Heart right ventricle (tissue), 16 donors: Measurements from ENCODE around the gene NR1H4. TPM values are rescaled to one million over a fixed set of nuclear protein-coding genes. Genes with fewer than 3 reads are reported as not detected.
"Not testable (repeated sequence)": the region's sequence is repeated elsewhere in the genome, so short reads cannot be mapped to it uniquely, and the experiment has no call there.

Source experiments
- ATAC-seq, 8 donors: fragments of 200-7000 bp; cut with Tn5 transposase; one replicate each; pipeline ENCODE4 v1.9.1; 2020; ENCODE audit warnings: mild to moderate bottlenecking in 8 of 8, moderate library complexity in 8 of 8, moderate number of reproducible peaks in 1 of 8
- DNase-seq, 2 donors: peaks; one replicate each; pipeline ENCODE4 v3.0.0-alpha.2; 2020
- H3K27ac ChIP-seq, 10 donors: fragments of 200-600 bp; sonication (generic) in 2 of 10; one replicate each; pipeline versions ENCODE4 v1.5.0 to v1.8.0; 2020 to 2022; ENCODE audit warnings: mild to moderate bottlenecking in 3 of 10
- H3K27me3 ChIP-seq, 7 donors: fragments of 200-600 bp; one replicate each; pipeline ENCODE4 v1.8.0; 2021 to 2022; ENCODE audit warnings: mild to moderate bottlenecking in 2 of 7
- H3K36me3 ChIP-seq, 9 donors: fragments of 200-600 bp; sonication (generic) in 1 of 9; one replicate each; pipeline versions ENCODE4 v1.5.0 to v1.8.0; 2020 to 2022; ENCODE audit warnings: mild to moderate bottlenecking in 2 of 9
- H3K4me1 ChIP-seq, 9 donors: fragments of 200-600 bp; sonication (generic) in 1 of 9; one replicate each; pipeline versions ENCODE4 v1.5.0 to v1.8.0; 2020 to 2022; ENCODE audit warnings: mild to moderate bottlenecking in 4 of 9
- H3K4me3 ChIP-seq, 10 donors: fragments of 200-600 bp; sonication (generic) in 2 of 10; one replicate each; pipeline versions ENCODE4 v1.5.0 to v1.8.0; 2020 to 2022; ENCODE audit warnings: mild to moderate bottlenecking in 7 of 10, moderate library complexity in 2 of 10
- H3K9me3 ChIP-seq, 11 donors: fragments of 200-600 bp in 10 of 11; sonication (generic) in 2 of 11; one replicate each; pipeline versions ENCODE4 v1.5.0 to v1.8.0; 2013 to 2022; ENCODE audit warnings: mild to moderate bottlenecking in 2 of 11, control low read depth in 1 of 11, moderate library complexity in 1 of 11
- CTCF ChIP-seq, 9 donors: fragments of 200-600 bp; sonication (generic) in 2 of 9; IDR thresholded peaks; one replicate each; pipeline versions ENCODE4 v1.5.0 to v1.8.0; 2021 to 2022; ENCODE audit warnings: antibody characterized with exemption in 9 of 9, mild to moderate bottlenecking in 5 of 9, moderate library complexity in 1 of 9
- WGBS, 2 donors: extraction: QIAGEN DNeasy Blood & Tissue Kit; methylation state at CpG; one replicate each; pipeline ENCODE4 v1.1.7; 2013; ENCODE audit warnings: inconsistent platforms in 1 of 2; 5-methylcytosine and 5-hydroxymethylcytosine counted together
- intact Hi-C, 10 donors: fragments of 100-400 bp; cut with DNase I; formaldehyde crosslinking; loops; one replicate each; pipeline versions ENCODE4 v1.11.1 to v1.14.2; 2022
- long read RNA-seq, 3 donors: library from polyadenylated mRNA; unstranded; transcript quantifications; one replicate each; pipeline ENCODE4 v2.0.0, GENCODE V29; 2020 to 2021
- polyA plus RNA-seq, 2 donors: library from polyadenylated mRNA; stranded (reverse); fragments of 200-250 nt; gene quantifications; one replicate each; pipeline ENCODE4 v1.2.3, GENCODE V29; 2013
- total RNA-seq, 10 donors: library from RNA; stranded (reverse); fragmentation: NEBNext Ultra II Directional in 3 of 10; extraction: Animal tissue kit (Norgen Biotek cat#: 25700) in 3 of 10; gene quantifications; one replicate each; pipeline versions ENCODE4 v1.2.1 to v1.2.4, GENCODE V29; 2021 to 2023
- donor health status: Arrhythmogenic right ventricular cardiomyopathy.
- donor health status: ischemic (EF 13 %, LVEDD 7.1; RV severe dilation, severe dysfunction).
- donor health status: healthy with polysubstance abuse.
- donor health status: DM: no; HTN: yes; CAD: no.
- donor health status: DM: no; HTN: no; CAD: no.
- donor health status: ischemic (EF 25% LVEDD 6.9; RV normal size, moderate dysfunction).
- donor health status: ischemic (EF 25% LVEDD 5.7; RV mildly dilated, moderate dysfunction).
- donor health status: healthy.
- donor health status: DM: yes; HTN: yes; CAD: no.
- donor health status: Ischemic cardiomyopathy.
- donor health status: ischemic (EF 35%, LVEDD 5.7; RV mildly dilated, moderate dysfunction).
- donor health status: nonischemic (EF 11% LVEDD 7.7; RV severe dilation, severe dysfunction).
- donor health status: DM: yes; HTN: yes; CAD: no.
- donor health status: PGD.
- donor health status: ischemic (EF 29% LVEDD 5.4; RV normal size, mild dysfunction).
- donor health status: nonischemic (EF 23%, LVEDD 6.1; RV moderate dilation, normal function).

NR1H4 gene
- under 1 TPM in 1 of 10 donors, not detected in 9; 0.15 TPM for total RNA-seq
- not detected for polyA plus RNA-seq
- long read RNA-seq, donor 1, result 0 reads
- long read RNA-seq, donor 2, result 0 reads
- long read RNA-seq, donor 3, result 0 reads

- Histone ChIP-seq H3K27ac (no peak within 1 kb of the TSS), H3K4me3 (no peak within 1 kb of the TSS), H3K4me1 (no peaks in the 10 kb centered on the region), H3K9me3 (no peaks in the 10 kb centered on the region), H3K27me3 (peaks cover 0 to 5% (median 0%) of the 10 kb centered on the region in 7 donors), H3K36me3 (no peaks in the 10 kb centered on the region)
- intact Hi-C loops, result no loop called here
- no peak for TF ChIP-seq CTCF (IDR thresholded peaks at IDR 0.05)
- 54 to 71% methylated on average over 6 of the region's 6 CpGs for WGBS, 2 donors
- ATAC-seq (no peak), DNase-seq (no peak)
Observed at GRCh38 chr12:100473716-100474150, at the start of gene NR1H4. NR1H4 (plus strand) TSS chr12:100473866; CDS start chr12:100493324, 19,458 bp downstream.

GRCh38 chr12:100426145-100426544 lies 47.5 kb upstream of the NR1H4 start:
- H3K27me3 ChIP-seq, result no peaks in the 10 kb centered on the region
- no peak for TF ChIP-seq CTCF (IDR thresholded peaks at IDR 0.05)
- no peaks in the 10 kb centered on the region for H3K4me1 ChIP-seq
- no peak overlapping the region for H3K4me3 ChIP-seq
- ATAC-seq (no peak), DNase-seq (no peak)
- intact Hi-C loops, result no loop called here
- no peak overlapping the region for H3K27ac ChIP-seq
- H3K36me3 ChIP-seq, result no peaks in the 10 kb centered on the region
- peaks cover 0 to 26% (median 2%) of the 10 kb centered on the region in 11 donors for H3K9me3 ChIP-seq
- WGBS, 2 donors, result 21 to 31% methylated on average over 1 of the region's 1 CpG

GRCh38 chr12:100427078-100427477 lies 46.6 kb upstream of the NR1H4 start:
- H3K4me1 ChIP-seq, result no peaks in the 10 kb centered on the region
- DNase-seq, result no peak
- ATAC-seq, result no peak
- H3K9me3 ChIP-seq, result peaks cover 0 to 26% (median 2%) of the 10 kb centered on the region in 11 donors
- no peak overlapping the region for H3K4me3 ChIP-seq
- peaks cover 0 to 2% (median 0%) of the 10 kb centered on the region in 7 donors for H3K27me3 ChIP-seq
- WGBS, 2 donors, result 64 to 67% methylated on average over 3 of the region's 3 CpGs
- H3K36me3 ChIP-seq, result no peaks in the 10 kb centered on the region
- intact Hi-C loops, result no loop called here
- H3K27ac ChIP-seq, result no peak overlapping the region
- TF ChIP-seq CTCF (IDR thresholded peaks at IDR 0.05), result no peak

GRCh38 chr12:100430251-100430650 lies 43.4 kb upstream of the NR1H4 start:
- H3K9me3 ChIP-seq, result peaks cover 0 to 15% (median 0%) of the 10 kb centered on the region in 11 donors
- H3K27me3 ChIP-seq, intact Hi-C loops, ATAC-seq, H3K27ac ChIP-seq, H3K4me1 ChIP-seq, DNase-seq, H3K4me3 ChIP-seq, H3K36me3 ChIP-seq: not testable (repeated sequence)
- 96 to 100% methylated on average over 8 to 30 of the region's 32 CpGs for WGBS, 2 donors

- H3K36me3 ChIP-seq, result no peaks in the 10 kb centered on the region
- ATAC-seq, result no peak
- intact Hi-C loops, result no loop called here
- DNase-seq, result no peak
- no peak overlapping the region for H3K27ac ChIP-seq
- no peak for TF ChIP-seq CTCF (IDR thresholded peaks at IDR 0.05)
- peaks cover 0 to 7% (median 0%) of the 10 kb centered on the region in 11 donors for H3K9me3 ChIP-seq
- 46 to 48% methylated on average over 2 of the region's 2 CpGs for WGBS, 2 donors
- peaks cover 0 to 5% (median 0%) of the 10 kb centered on the region in 7 donors for H3K27me3 ChIP-seq
- H3K4me3 ChIP-seq, result no peak overlapping the region
- H3K4me1 ChIP-seq, result peaks cover 0 to 12% (median 0%) of the 10 kb centered on the region in 9 donors
Observed at GRCh38 chr12:100433701-100434100, 40.0 kb upstream of the NR1H4 start.
